Suprapubic skin (tissue), 4 donors: ENCODE results near the gene ZEB1. TPM values are rescaled to one million over a fixed set of nuclear protein-coding genes. Genes with fewer than 3 reads are reported as not detected.

ENCODE experiments used
- DNase-seq, 2 donors: peaks; one replicate each; pipeline ENCODE4 v3.0.0-alpha.2; 2019; ENCODE audit warnings: low spot score in 2 of 2
- H3K27ac ChIP-seq: fragments of 200-600 bp; sonication (generic); one replicate; pipeline ENCODE4 v1.5.1; 2019
- H3K27me3 ChIP-seq: fragments of 200-600 bp; sonication (generic); one replicate; pipeline ENCODE4 v1.5.1; 2019
- H3K36me3 ChIP-seq: fragments of 200-600 bp; sonication (generic); one replicate; pipeline ENCODE4 v1.5.1; 2019
- H3K4me1 ChIP-seq: fragments of 200-600 bp; sonication (generic); one replicate; pipeline ENCODE4 v1.5.1; 2019
- H3K4me3 ChIP-seq: fragments of 200-600 bp; sonication (generic); one replicate; pipeline ENCODE4 v1.5.1; 2019; ENCODE audit warnings: mild to moderate bottlenecking
- H3K9me3 ChIP-seq: fragments of 200-600 bp; sonication (generic); one replicate; pipeline ENCODE4 v1.5.1; 2019
- CTCF ChIP-seq, 2 donors: fragments of 200-600 bp in 1 of 2; fragments of 450-650 bp in 1 of 2; sonication (generic) in 1 of 2; IDR thresholded peaks; one replicate each; pipeline ENCODE4 v1.5.1; 2016 to 2019; ENCODE audit warnings: antibody characterized with exemption in 2 of 2, mild to moderate bottlenecking in 1 of 2, moderate library complexity in 1 of 2
- EP300 ChIP-seq: sonication (generic); formaldehyde crosslinking; IDR thresholded peaks from one replicate; pipeline ENCODE4 v1.6.1; 2017; ENCODE audit warnings: antibody characterized with exemption
- POLR2A ChIP-seq, 2 donors: fragments of 450-650 bp; IDR thresholded peaks; one replicate each; pipeline ENCODE4 v1.6.1; 2017; ENCODE audit warnings: antibody characterized with exemption in 2 of 2, mild to moderate bottlenecking in 2 of 2, moderate library complexity in 2 of 2
- POLR2AphosphoS5 ChIP-seq, 3 donors: sonication (generic); formaldehyde crosslinking; IDR thresholded peaks; one replicate each; pipeline ENCODE4 v1.6.1; 2017; ENCODE audit warnings: antibody characterized with exemption in 3 of 3
- WGBS: methylation state at CpG from one replicate; pipeline ENCODE4 v1.1.5; 2018; 5-methylcytosine and 5-hydroxymethylcytosine counted together
- total RNA-seq, 4 donors: library from RNA; depleted of rRNA; stranded (reverse); fragments of >200 nt; gene quantifications; one replicate each; pipeline ENCODE4 v1.1.0, GENCODE V29; 2016

The ZEB1 gene
- total RNA-seq, 4 donors from 2014 or later = 7.1 to 35.8 (median 13.8) TPM

DNA sequence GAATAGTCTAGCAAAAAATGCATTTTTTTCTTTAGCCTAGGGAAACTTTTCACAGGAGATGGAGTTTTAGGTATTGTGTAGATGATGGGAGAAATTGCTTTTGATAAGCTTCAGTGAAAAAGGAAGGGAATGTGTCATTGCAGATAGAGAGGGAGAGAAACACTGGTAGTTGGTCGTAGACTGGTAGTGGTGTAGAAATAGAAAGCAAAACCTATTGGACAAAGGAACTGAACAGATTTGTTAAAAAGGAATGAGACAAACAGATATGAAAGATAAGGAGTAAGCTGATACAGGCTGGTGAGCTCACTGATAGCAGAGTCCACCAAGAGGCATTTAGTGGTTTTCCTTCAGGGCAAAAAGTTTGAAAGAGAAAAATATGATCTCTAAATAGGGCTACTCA lies 94.3 kb downstream of the ZEB1 start:
- DNase-seq = no peak
- Histone ChIP-seq H3K4me3 (no peak overlapping the region), H3K4me1 (no peaks in the 10 kb centered on the region), H3K9me3 (no peaks in the 10 kb centered on the region), H3K36me3 (no peaks in the 10 kb centered on the region), H3K27me3 (no peaks in the 10 kb centered on the region), H3K27ac (no peak overlapping the region)
- no peak for TF ChIP-seq CTCF (IDR thresholded peaks at IDR 0.05)
- no peak for TF ChIP-seq POLR2AphosphoS5 (IDR thresholded peaks at IDR 0.05)
- TF ChIP-seq POLR2A (IDR thresholded peaks at IDR 0.05) = no peak
- TF ChIP-seq EP300 = no peak
- 44% methylated on average over 1 of the region's 1 CpG for WGBS

GRCh38 chr10:31418481-31418880 lies 99.5 kb downstream of the ZEB1 start:
- no peak for TF ChIP-seq POLR2AphosphoS5 (IDR thresholded peaks at IDR 0.05)
- TF ChIP-seq POLR2A (IDR thresholded peaks at IDR 0.05) = no peak
- no peak for TF ChIP-seq CTCF (IDR thresholded peaks at IDR 0.05)
- no peak for TF ChIP-seq EP300
- Histone ChIP-seq H3K4me3 (no peak overlapping the region), H3K4me1 (no peaks in the 10 kb centered on the region), H3K9me3 (no peaks in the 10 kb centered on the region), H3K27ac (no peak overlapping the region), H3K36me3 (no peaks in the 10 kb centered on the region), H3K27me3 (no peaks in the 10 kb centered on the region)
- no peak for DNase-seq
- WGBS = 93% methylated on average over 2 of the region's 2 CpGs

DNA sequence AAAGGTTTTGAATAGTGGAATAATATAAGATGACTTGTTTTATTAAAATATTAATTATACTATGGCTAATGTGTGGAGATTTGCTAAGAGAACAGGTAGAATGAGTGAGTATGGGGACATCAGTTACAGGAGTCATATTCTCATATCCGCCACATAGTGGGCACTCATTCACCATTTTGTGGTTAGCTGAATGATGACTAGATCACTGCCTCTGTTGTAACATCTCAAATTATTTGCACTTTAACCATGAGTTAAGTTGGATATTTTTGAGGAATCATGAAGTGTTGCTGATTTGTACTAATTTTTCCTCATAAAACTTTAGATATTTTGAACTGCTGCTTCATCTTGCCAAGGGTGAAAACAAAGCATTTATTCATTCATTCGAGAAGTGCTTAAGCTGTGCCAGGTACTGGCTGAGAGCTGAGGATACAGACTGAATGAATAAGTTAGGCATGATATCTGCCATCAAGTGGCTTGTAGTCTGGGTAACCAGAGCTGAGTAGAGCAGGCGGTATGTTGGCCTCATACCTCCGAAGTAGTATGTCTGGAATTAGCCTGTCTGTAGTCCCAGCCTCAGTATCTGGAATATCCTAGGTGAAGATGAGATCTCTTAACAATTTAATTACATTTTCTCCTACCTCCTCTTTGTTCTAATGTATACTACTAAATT lies 100.5 kb downstream of the ZEB1 start:
- no peaks in the 10 kb centered on the region for H3K27me3 ChIP-seq
- H3K27ac ChIP-seq = no peak overlapping the region
- 64% methylated on average over 4 of the region's 4 CpGs for WGBS
- no peak overlapping the region for H3K4me3 ChIP-seq
- no peaks in the 10 kb centered on the region for H3K36me3 ChIP-seq
- TF ChIP-seq POLR2AphosphoS5 (IDR thresholded peaks at IDR 0.05) = no peak
- TF ChIP-seq POLR2A (IDR thresholded peaks at IDR 0.05) = no peak
- no peak for TF ChIP-seq EP300
- TF ChIP-seq CTCF (IDR thresholded peaks at IDR 0.05) = no peak
- DNase-seq = no peak
- no peaks in the 10 kb centered on the region for H3K9me3 ChIP-seq
- H3K4me1 ChIP-seq = no peaks in the 10 kb centered on the region

- H3K4me3 ChIP-seq = no peak overlapping the region
- DNase-seq = no peak
- no peak overlapping the region for H3K27ac ChIP-seq
- H3K27me3 ChIP-seq = no peaks in the 10 kb centered on the region
- 83% methylated on average over 1 of the region's 1 CpG for WGBS
- no peaks in the 10 kb centered on the region for H3K36me3 ChIP-seq
- no peaks in the 10 kb centered on the region for H3K9me3 ChIP-seq
- no peak for TF ChIP-seq POLR2A (IDR thresholded peaks at IDR 0.05)
- TF ChIP-seq POLR2AphosphoS5 (IDR thresholded peaks at IDR 0.05) = no peak
- TF ChIP-seq CTCF (IDR thresholded peaks at IDR 0.05) = no peak
- TF ChIP-seq EP300 = no peak
- H3K4me1 ChIP-seq = peaks cover 2% of the 10 kb centered on the region
These were observed 102.3 kb downstream of the ZEB1 start for GRCh38 chr10:31421322-31421721.

DNA sequence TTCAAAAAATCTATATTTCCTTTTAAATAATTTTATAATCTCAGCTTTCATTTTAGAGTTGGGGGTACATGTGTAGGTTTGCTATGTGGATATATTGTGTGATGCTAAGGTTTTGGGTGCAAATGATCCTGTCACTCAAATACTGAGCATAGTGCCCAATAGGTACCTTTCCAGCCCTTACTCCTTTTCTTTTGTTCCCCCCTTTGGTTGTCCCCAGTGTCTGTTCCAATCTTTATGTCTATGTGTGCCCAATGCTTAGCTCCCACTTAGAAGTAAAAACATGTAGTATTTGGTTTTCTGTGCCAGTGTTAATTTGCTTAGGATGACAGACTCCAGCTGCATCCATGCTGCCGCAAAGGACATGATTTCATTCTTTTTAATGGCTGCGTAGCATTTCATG lies 103.6 kb downstream of the ZEB1 start:
- H3K4me1 ChIP-seq = peaks cover 2% of the 10 kb centered on the region
- 98% methylated on average over 2 of the region's 2 CpGs for WGBS
- no peak for DNase-seq
- H3K27ac ChIP-seq = no peak overlapping the region
- no peak for TF ChIP-seq POLR2AphosphoS5 (IDR thresholded peaks at IDR 0.05)
- TF ChIP-seq CTCF (IDR thresholded peaks at IDR 0.05) = no peak
- TF ChIP-seq EP300 = no peak
- TF ChIP-seq POLR2A (IDR thresholded peaks at IDR 0.05) = no peak
- no peaks in the 10 kb centered on the region for H3K36me3 ChIP-seq
- no peak overlapping the region for H3K4me3 ChIP-seq
- no peaks in the 10 kb centered on the region for H3K27me3 ChIP-seq
- no peaks in the 10 kb centered on the region for H3K9me3 ChIP-seq
